Retina (tissue), 1 donor: ENCODE measurements around the gene HAUS2.

Experiments used
- DNase-seq: peaks from one replicate; pipeline ENCODE4 v3.0.0-alpha.2; 2016

HAUS2 gene

GRCh38 chr15:42611532-42611931 lies 62.9 kb downstream of the HAUS2 start:
- DNase-seq, result no peak

- DNase-seq, result no peak
Measured at GRCh38 chr15:42612367-42612912, 63.8 kb downstream of the HAUS2 start.

GRCh38 chr15:42616107-42616506 lies 67.5 kb downstream of the HAUS2 start:
- DNase-seq, result no peak
